Measurements from ENCODE around the gene TMC3.
A peak's percentile ranks its signal among the peaks of the same experiment; 100 is the strongest.

Gene TMC3

GRCh38 chr15:81297147-81297572 lies 76.9 kb downstream of the TMC3 start:
- DNase-seq, result no peak

GRCh38 chr15:81296673-81297072 lies 77.3 kb downstream of the TMC3 start:
- DNase-seq, result peak; percentile 80

- no peak for DNase-seq
Measured at GRCh38 chr15:81296186-81296585, 77.8 kb downstream of the TMC3 start.

- no peak for DNase-seq
Measured at GRCh38 chr15:81295486-81296121, 78.4 kb downstream of the TMC3 start.

GRCh38 chr15:81294516-81294880 lies 79.5 kb downstream of the TMC3 start:
- peak; percentile 48 for DNase-seq

- DNase-seq, result peak; percentile 85
Measured at GRCh38 chr15:81293728-81294515, 80.1 kb downstream of the TMC3 start.

- peak; percentile 69 for DNase-seq
Measured at GRCh38 chr15:81292523-81293001, 81.5 kb downstream of the TMC3 start.

GRCh38 chr15:81291916-81292522 lies 82.0 kb downstream of the TMC3 start:
- no peak for DNase-seq

GRCh38 chr15:81289910-81290309 lies 84.1 kb downstream of the TMC3 start:
- DNase-seq, result no peak

- no peak for DNase-seq
Measured at GRCh38 chr15:81288616-81289015, 85.4 kb downstream of the TMC3 start.

GRCh38 chr15:81288040-81288439 lies 86.0 kb downstream of the TMC3 start:
- no peak for DNase-seq

- no peak for DNase-seq
Measured at GRCh38 chr15:81286621-81287121, 87.3 kb downstream of the TMC3 start.

GRCh38 chr15:81285461-81285860 lies 88.6 kb downstream of the TMC3 start:
- no peak for DNase-seq

- DNase-seq, result no peak
Measured at GRCh38 chr15:81284256-81285031, 89.6 kb downstream of the TMC3 start.

GRCh38 chr15:81282911-81283310 lies 91.1 kb downstream of the TMC3 start:
- no peak for DNase-seq

GRCh38 chr15:81282606-81282895 lies 91.5 kb downstream of the TMC3 start:
- no peak for DNase-seq

GRCh38 chr15:81281766-81282605 lies 92.0 kb downstream of the TMC3 start:
- DNase-seq, result no peak

- no peak for DNase-seq
Measured at GRCh38 chr15:81281456-81281735, 92.6 kb downstream of the TMC3 start.

All from stimulated activated CD4-positive, alpha-beta T cell treated with anti-CD3 and anti-CD28 coated beads, Interleukin-15, amount 100 ng/mL, for 24 hours (primary cell).